Calu3 (cell line): Measurements from ENCODE around the gene FERMT2. TPM values are rescaled to one million over a fixed set of nuclear protein-coding genes. Genes with fewer than 3 reads are reported as not detected.
A peak's percentile ranks its signal among the peaks of the same experiment; 100 is the strongest.

Experiments
- BruUV-seq: library from RNA; stranded (reverse); fragments of 400-500 nt; replicated peaks from 2 replicates; lab custom pipeline; 2021; lab: Mats Ljungman, UMichigan
- CTCF ChIA-PET: fragments of 300-600 bp; sonication (Branson Sonifier 250); formaldehyde crosslinking; loops from one replicate; lab custom pipeline; 2022; ENCODE audit warnings: antibody characterized with exemption; lab: Charles Lee
- DNase-seq: peaks from one replicate; pipeline ENCODE4 v3.0.0; 2022
- H3K27ac Mint-ChIP-seq: one replicate; pipeline ENCODE4 v1.8.0; 2022; ENCODE audit warnings: mixed read lengths; ENCODE audit not compliant: unreplicated experiment
- H3K27me3 Mint-ChIP-seq: one replicate; pipeline ENCODE4 v1.8.0; 2022; ENCODE audit warnings: mixed read lengths; ENCODE audit not compliant: unreplicated experiment
- H3K36me3 Mint-ChIP-seq: one replicate; pipeline ENCODE4 v1.8.0; 2022; ENCODE audit warnings: mild to moderate bottlenecking, moderate library complexity, mixed read lengths; ENCODE audit not compliant: insufficient read depth, unreplicated experiment
- H3K4me1 Mint-ChIP-seq: one replicate; pipeline ENCODE4 v1.8.0; 2022; ENCODE audit warnings: mild to moderate bottlenecking, low read depth, mixed read lengths; ENCODE audit not compliant: unreplicated experiment
- H3K4me3 Mint-ChIP-seq: one replicate; pipeline ENCODE4 v1.8.0; 2022; ENCODE audit warnings: mild to moderate bottlenecking, low read depth, moderate library complexity, mixed read lengths; ENCODE audit not compliant: unreplicated experiment
- H3K9me3 Mint-ChIP-seq: one replicate; pipeline ENCODE4 v1.8.0; 2022; ENCODE audit warnings: low read depth, mixed read lengths; ENCODE audit not compliant: unreplicated experiment
- CTCF ChIP-seq: fragments of 200-600 bp; IDR thresholded peaks from one replicate; pipeline ENCODE4 v1.8.0; 2022; ENCODE audit warnings: antibody characterized with exemption; ENCODE audit not compliant: unreplicated experiment
- intact Hi-C: fragments of 100-400 bp; cut with micrococcal nuclease; formaldehyde crosslinking; loops from one replicate; pipeline ENCODE4 v1.10.0; 2022; ENCODE audit not compliant: unreplicated experiment
- total RNA-seq: library from RNA; stranded (reverse); gene quantifications from 2 replicates; pipeline ENCODE4 v1.2.3, GENCODE V29; 2022

The FERMT2 gene
- total RNA-seq, 1 experiment from 2014 or later: 21.0 TPM

- peak overlapping the region; percentile 84 for H3K27ac Mint-ChIP-seq
- CTCF ChIA-PET: no interaction called here
- peak overlapping the region; percentile 94 for H3K4me3 Mint-ChIP-seq
- intact Hi-C loops: loop anchor here (2.0 to 10.0 kb wide), 2 partner anchors 29 to 395 kb away; partner anchors contain the start of genes GPR137C and TXNDC16
- no peaks in the 10 kb centered on the region for H3K27me3 Mint-ChIP-seq
- H3K9me3 Mint-ChIP-seq: no peaks in the 10 kb centered on the region
- no peak for TF ChIP-seq CTCF
- H3K4me1 Mint-ChIP-seq: peaks cover 10% of the 10 kb centered on the region
- peak; percentile 8 for DNase-seq
- peaks cover 26% of the 10 kb centered on the region for H3K36me3 Mint-ChIP-seq
- no TSS peak for BruUV-seq
These were observed 990 bp downstream of the FERMT2 start for GRCh38 chr14:52949711-52950409.

DNA sequence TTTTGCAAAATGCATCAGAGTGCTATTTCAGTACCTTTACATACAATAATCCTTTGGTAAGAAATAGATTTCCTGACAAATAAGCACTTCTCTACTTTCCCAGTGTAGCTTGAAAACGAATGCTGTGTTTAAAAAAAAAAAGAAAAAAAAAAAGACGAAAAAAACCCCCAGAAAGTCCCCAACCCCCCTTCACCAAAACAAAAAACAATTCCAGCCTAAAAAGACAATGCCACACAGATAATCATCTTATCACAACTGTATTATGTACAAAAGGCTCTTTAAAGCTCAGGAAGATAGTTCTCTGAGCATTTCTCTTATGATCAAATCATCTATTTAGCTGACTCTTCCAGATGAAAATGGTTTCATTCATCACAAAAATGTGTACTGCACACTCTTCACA is 1.6 kb downstream of the FERMT2 start:
- CTCF ChIA-PET: interaction anchor here (0.5 to 0.8 kb wide), 7 partner anchors 12 to 761 kb away, joined by 3 to 5 read pairs (median 3); no protein-coding TSS in a partner anchor
- DNase-seq: no peak
- peaks cover 26% of the 10 kb centered on the region for H3K36me3 Mint-ChIP-seq
- H3K4me3 Mint-ChIP-seq: peak overlapping the region; percentile 94
- no peak for TF ChIP-seq CTCF
- intact Hi-C loops: loop anchor here (2.0 kb wide), 1 partner anchor 28 kb away; no protein-coding TSS in a partner anchor
- H3K9me3 Mint-ChIP-seq: no peaks in the 10 kb centered on the region
- no peaks in the 10 kb centered on the region for H3K27me3 Mint-ChIP-seq
- peak overlapping the region; percentile 84 for H3K27ac Mint-ChIP-seq
- H3K4me1 Mint-ChIP-seq: peaks cover 10% of the 10 kb centered on the region
- no TSS peak for BruUV-seq

DNA sequence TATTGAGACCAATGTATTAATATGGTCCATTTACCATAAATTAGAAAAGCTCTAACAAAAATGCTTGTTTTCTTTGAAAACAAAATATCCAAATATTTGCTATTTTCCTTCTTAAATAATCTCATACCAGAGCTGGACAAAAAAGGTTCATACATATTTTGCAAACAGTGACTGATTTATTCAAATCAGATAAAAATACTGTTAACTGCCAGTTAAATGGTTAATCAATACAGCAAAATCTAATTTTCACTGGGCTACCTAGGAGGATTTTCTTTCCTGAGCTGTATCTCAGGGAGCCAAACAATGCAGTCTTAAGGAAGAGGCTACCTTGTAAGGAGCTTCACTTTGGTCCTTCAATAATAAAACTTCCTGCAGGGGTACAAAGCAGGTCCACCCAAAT is 2.0 kb downstream of the FERMT2 start:
- intact Hi-C loops: loop anchor here (2.0 kb wide), 1 partner anchor 28 kb away; no protein-coding TSS in a partner anchor
- BruUV-seq: no TSS peak
- H3K9me3 Mint-ChIP-seq: no peaks in the 10 kb centered on the region
- peak overlapping the region; percentile 84 for H3K27ac Mint-ChIP-seq
- H3K36me3 Mint-ChIP-seq: peaks cover 26% of the 10 kb centered on the region
- H3K27me3 Mint-ChIP-seq: no peaks in the 10 kb centered on the region
- H3K4me1 Mint-ChIP-seq: peaks cover 10% of the 10 kb centered on the region
- no peak for DNase-seq
- TF ChIP-seq CTCF: no peak
- H3K4me3 Mint-ChIP-seq: peak overlapping the region; percentile 94
- CTCF ChIA-PET: interaction anchor here (0.5 to 0.8 kb wide), 7 partner anchors 12 to 761 kb away, joined by 3 to 5 read pairs (median 3); no protein-coding TSS in a partner anchor

GRCh38 chr14:52948039-52948438 is 2.8 kb downstream of the FERMT2 start:
- CTCF ChIA-PET: no interaction called here
- no peak overlapping the region for H3K27ac Mint-ChIP-seq

More at GRCh38 chr14:52948039-52948438, 2.8 kb downstream of the FERMT2 start:
- no peaks in the 10 kb centered on the region for H3K9me3 Mint-ChIP-seq
- H3K4me1 Mint-ChIP-seq: peaks cover 10% of the 10 kb centered on the region
- intact Hi-C loops: loop anchor here (2.0 kb wide), 1 partner anchor 27 kb away; no protein-coding TSS in a partner anchor
- TF ChIP-seq CTCF: no peak
- DNase-seq: no peak
- no TSS peak for BruUV-seq
- peaks cover 26% of the 10 kb centered on the region for H3K36me3 Mint-ChIP-seq
- no peaks in the 10 kb centered on the region for H3K27me3 Mint-ChIP-seq
- peak overlapping the region; percentile 30 for H3K4me3 Mint-ChIP-seq
